Left renal cortex interstitium (tissue), 4 donors: ENCODE measurements around the gene SYT1. TPM values are rescaled to one million over a fixed set of nuclear protein-coding genes. Genes with fewer than 3 reads are reported as not detected.
"Not testable (repeated sequence)": the region's sequence is repeated elsewhere in the genome, so short reads cannot be mapped to it uniquely, and the experiment has no call there.

Experiments
- DNase-seq, 4 donors: peaks; one replicate each; pipeline ENCODE4 v3.0.0-alpha.2; 2013; ENCODE audit warnings: low read depth in 4 of 4, low spot score in 2 of 4, missing footprints in 1 of 4
- polyA plus RNA-seq, 4 donors: library from polyadenylated mRNA; unstranded; fragments of 120-200 nt; gene quantifications; one replicate each; pipeline ENCODE4 v1.2.1, GENCODE V29; 2013; ENCODE audit not compliant: insufficient read length in 4 of 4

Gene SYT1
- polyA plus RNA-seq = 10 to 100 TPM; 17.5 to 27.4 (median 21.0) TPM

GRCh38 chr12:78864403-78864869, at the start of gene SYT1:
SYT1 (plus strand) TSS chr12:78864774.
- peak in 3 of 4 donors; percentile 64 to 74 (median 71) for DNase-seq

GRCh38 chr12:78818487-78818886, 46.1 kb upstream of the SYT1 start:
- DNase-seq = no peak

- no peak for DNase-seq
These were observed 43.6 kb upstream of the SYT1 start for GRCh38 chr12:78820946-78821345.

GRCh38 chr12:78824918-78825317, 39.7 kb upstream of the SYT1 start:
- no peak for DNase-seq

- no peak for DNase-seq
These were observed 34.9 kb upstream of the SYT1 start for GRCh38 chr12:78829690-78830089.

- no peak for DNase-seq
These were observed 29.1 kb upstream of the SYT1 start for GRCh38 chr12:78835493-78835892.

- DNase-seq = not testable (repeated sequence)
These were observed 24.0 kb upstream of the SYT1 start for GRCh38 chr12:78840518-78841019.

- no peak for DNase-seq
These were observed 11.3 kb upstream of the SYT1 start for GRCh38 chr12:78853231-78853630.

- peak; percentile 23 to 66 (median 40) for DNase-seq
These were observed 832 bp upstream of the SYT1 start for GRCh38 chr12:78863482-78864402.

- peak; percentile 24 to 55 (median 36) for DNase-seq
These were observed 393 bp downstream of the SYT1 start for GRCh38 chr12:78864870-78865463.

GRCh38 chr12:78865516-78865915, 942 bp downstream of the SYT1 start:
- DNase-seq = peak in 2 of 4 donors; percentile 29 to 31

- no peak for DNase-seq
These were observed 1.9 kb downstream of the SYT1 start for GRCh38 chr12:78866518-78866917.

- DNase-seq = no peak
These were observed 6.0 kb downstream of the SYT1 start for GRCh38 chr12:78870539-78870938.

- no peak for DNase-seq
These were observed 7.0 kb downstream of the SYT1 start for GRCh38 chr12:78871566-78871965.

GRCh38 chr12:78878459-78878858, 13.9 kb downstream of the SYT1 start:
- no peak for DNase-seq

GRCh38 chr12:78878866-78879265, 14.3 kb downstream of the SYT1 start:
- DNase-seq = no peak

GRCh38 chr12:78880078-78880477, 15.5 kb downstream of the SYT1 start:
- DNase-seq = no peak

- DNase-seq = no peak
These were observed 17.1 kb downstream of the SYT1 start for GRCh38 chr12:78881685-78882084.

- no peak for DNase-seq
These were observed 20.9 kb downstream of the SYT1 start for GRCh38 chr12:78885466-78885865.

GRCh38 chr12:78886719-78887407, 22.3 kb downstream of the SYT1 start:
- DNase-seq = no peak

GRCh38 chr12:78887444-78887843, 22.9 kb downstream of the SYT1 start:
- no peak for DNase-seq
